ENCODE measurements around the gene RPS18.

RPS18 gene

DNA sequence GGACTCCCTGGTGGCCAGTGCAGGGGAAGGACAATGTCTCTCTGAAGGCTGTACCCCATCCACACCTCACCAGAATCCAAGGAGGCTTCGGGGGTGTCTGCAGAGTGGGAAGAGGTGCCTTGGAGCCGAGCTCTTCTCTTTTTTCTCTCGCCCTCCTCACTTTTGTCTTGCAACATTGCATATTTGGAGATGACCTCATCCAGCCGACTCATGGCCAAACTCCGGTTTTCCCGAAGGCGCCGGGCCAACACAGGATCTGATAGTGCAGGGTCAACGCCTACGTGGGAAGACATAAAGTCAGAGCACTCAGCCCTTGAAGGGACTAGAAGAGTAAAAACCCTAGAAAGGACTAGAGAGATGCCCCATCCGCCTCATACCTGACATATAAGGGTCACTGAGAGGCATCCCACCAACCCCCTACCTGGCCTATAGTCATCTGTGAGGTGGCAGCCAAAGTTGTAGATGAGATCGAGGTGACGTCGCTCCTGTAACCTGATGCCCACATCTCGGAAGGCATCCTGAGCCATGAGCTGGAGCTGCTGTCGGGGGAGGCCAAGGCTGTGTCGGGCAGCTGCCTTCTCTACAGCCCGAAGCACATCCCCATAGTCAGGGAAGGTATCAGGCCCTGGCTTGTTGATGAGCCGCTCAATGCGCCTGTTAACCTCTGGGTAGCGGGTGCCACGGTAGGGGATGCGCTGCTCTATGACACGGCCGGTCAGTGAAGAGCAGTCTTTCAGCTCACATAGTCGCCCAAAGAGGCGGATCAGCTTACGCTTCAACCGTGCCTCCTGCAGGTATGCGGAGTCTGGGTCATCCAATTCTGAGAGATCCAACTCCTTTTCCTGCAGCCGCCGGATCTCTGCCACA is 48.7 kb downstream of the RPS18 start:
- no peaks in the 10 kb centered on the region for H3K9me2 ChIP-seq (replicated peaks; ENCODE audit: control insufficient read depth, low read length)
- peak overlapping the region; percentile 90 for H3K4me2 ChIP-seq (ENCODE audit: low read length)
- H3K27me3 ChIP-seq (ENCODE audit: control insufficient read depth, low read length): no peaks in the 10 kb centered on the region
- peaks cover 64% of the 10 kb centered on the region for H3K4me1 ChIP-seq (ENCODE audit: control insufficient read depth, low read length)
- peak overlapping the region; percentile 85 for H3K4me3 ChIP-seq (ENCODE audit: low read length)
- peaks cover 52% of the 10 kb centered on the region for H3K79me2 ChIP-seq (ENCODE audit: control insufficient read depth, low read length)
- H3K9me3 ChIP-seq (ENCODE audit: control insufficient read depth, insufficient read depth, low read length): no peaks in the 10 kb centered on the region
- peak overlapping the region; percentile 79; the same call in 1 of the 2 replicates for H3K27ac ChIP-seq (ENCODE audit: low read depth, low read length)
- peaks cover 36% of the 10 kb centered on the region for H3F3A ChIP-seq (ENCODE audit: control insufficient read depth, insufficient read depth)
- H4K20me1 ChIP-seq (ENCODE audit: control insufficient read depth, insufficient read depth, low read depth, low read length): 0 out of 2 replicates have a peak, but pooled peaks cover 7% of the 10 kb centered on the region
- TF ChIP-seq, protein P1, sequence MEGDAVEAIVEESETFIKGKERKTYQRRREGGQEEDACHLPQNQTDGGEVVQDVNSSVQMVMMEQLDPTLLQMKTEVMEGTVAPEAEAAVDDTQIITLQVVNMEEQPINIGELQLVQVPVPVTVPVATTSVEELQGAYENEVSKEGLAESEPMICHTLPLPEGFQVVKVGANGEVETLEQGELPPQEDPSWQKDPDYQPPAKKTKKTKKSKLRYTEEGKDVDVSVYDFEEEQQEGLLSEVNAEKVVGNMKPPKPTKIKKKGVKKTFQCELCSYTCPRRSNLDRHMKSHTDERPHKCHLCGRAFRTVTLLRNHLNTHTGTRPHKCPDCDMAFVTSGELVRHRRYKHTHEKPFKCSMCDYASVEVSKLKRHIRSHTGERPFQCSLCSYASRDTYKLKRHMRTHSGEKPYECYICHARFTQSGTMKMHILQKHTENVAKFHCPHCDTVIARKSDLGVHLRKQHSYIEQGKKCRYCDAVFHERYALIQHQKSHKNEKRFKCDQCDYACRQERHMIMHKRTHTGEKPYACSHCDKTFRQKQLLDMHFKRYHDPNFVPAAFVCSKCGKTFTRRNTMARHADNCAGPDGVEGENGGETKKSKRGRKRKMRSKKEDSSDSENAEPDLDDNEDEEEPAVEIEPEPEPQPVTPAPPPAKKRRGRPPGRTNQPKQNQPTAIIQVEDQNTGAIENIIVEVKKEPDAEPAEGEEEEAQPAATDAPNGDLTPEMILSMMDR (IDR thresholded peaks at IDR 0.05; ENCODE audit: low read depth, low read length, poor library complexity, severe bottlenecking): no peak
- no peak for TF ChIP-seq EZH2phosphoT487 (IDR thresholded peaks at IDR 0.05; ENCODE audit: borderline replicate concordance, low read length)
- H3K36me3 ChIP-seq (ENCODE audit: control insufficient read depth, low read length): peaks cover 61% of the 10 kb centered on the region

DNA sequence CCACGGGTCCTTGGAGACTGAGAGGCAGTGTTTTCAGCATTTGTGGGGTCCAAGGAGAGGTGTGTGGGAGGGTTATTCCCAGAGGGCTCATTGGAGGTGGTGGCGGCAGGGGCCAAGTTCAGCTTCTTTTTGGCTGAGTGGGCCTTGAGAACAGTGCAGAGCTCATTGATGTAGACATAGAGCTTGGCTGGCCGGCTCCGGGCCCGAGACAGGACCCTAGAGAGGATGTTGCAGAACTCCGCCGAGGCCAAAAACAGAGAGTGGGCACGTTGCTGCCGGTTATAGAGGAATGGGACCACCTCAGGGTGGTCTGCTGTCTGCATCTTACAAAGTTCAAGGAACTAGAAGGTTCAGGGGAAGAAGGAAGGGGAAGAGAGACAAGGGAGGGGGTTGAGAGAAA is 49.4 kb downstream of the RPS18 start:
- peaks cover 36% of the 10 kb centered on the region for H3F3A ChIP-seq (ENCODE audit: control insufficient read depth, insufficient read depth)
- H3K27me3 ChIP-seq (ENCODE audit: control insufficient read depth, low read length): no peaks in the 10 kb centered on the region
- peaks cover 70% of the 10 kb centered on the region for H3K4me1 ChIP-seq (ENCODE audit: control insufficient read depth, low read length)

GRCh38 chr6:33323623-33323948 is 51.7 kb downstream of the RPS18 start:
- Histone ChIP-seq H3K79me2 (ENCODE audit: control insufficient read depth, low read length) (peaks cover 46% of the 10 kb centered on the region), H4K20me1 (ENCODE audit: control insufficient read depth, insufficient read depth, low read depth, low read length) (0 out of 2 replicates have a peak, but pooled peaks cover 7% of the 10 kb centered on the region), H3K9me2 (replicated peaks; ENCODE audit: control insufficient read depth, low read length) (no peaks in the 10 kb centered on the region), H3K27ac (ENCODE audit: low read depth, low read length) (peak overlapping the region; percentile 93), H3K36me3 (ENCODE audit: control insufficient read depth, low read length) (peaks cover 47% of the 10 kb centered on the region), H3K4me2 (ENCODE audit: low read length) (peak overlapping the region; percentile 90), H3K4me3 (ENCODE audit: low read length) (peak overlapping the region; percentile 85), H3K9me3 (ENCODE audit: control insufficient read depth, insufficient read depth, low read length) (no peaks in the 10 kb centered on the region), H3K27me3 (ENCODE audit: control insufficient read depth, low read length) (no peaks in the 10 kb centered on the region), H3F3A (ENCODE audit: control insufficient read depth, insufficient read depth) (peaks cover 26% of the 10 kb centered on the region), H3K4me1 (ENCODE audit: control insufficient read depth, low read length) (peaks cover 60% of the 10 kb centered on the region)
- TF ChIP-seq EZH2phosphoT487 (IDR thresholded peaks at IDR 0.05; ENCODE audit: borderline replicate concordance, low read length): no peak
- TF ChIP-seq, protein P1 (IDR thresholded peaks at IDR 0.05; ENCODE audit: low read depth, low read length, poor library complexity, severe bottlenecking): no peak

More for the DNA sequence above, 49.4 kb downstream of the RPS18 start:
- 0 out of 2 replicates have a peak, but pooled peaks cover 7% of the 10 kb centered on the region for H4K20me1 ChIP-seq (ENCODE audit: control insufficient read depth, insufficient read depth, low read depth, low read length)
- H3K9me3 ChIP-seq (ENCODE audit: control insufficient read depth, insufficient read depth, low read length): no peaks in the 10 kb centered on the region
- TF ChIP-seq EZH2phosphoT487 (IDR thresholded peaks at IDR 0.05; ENCODE audit: borderline replicate concordance, low read length): no peak
- TF ChIP-seq, protein P1 (IDR thresholded peaks at IDR 0.05; ENCODE audit: low read depth, low read length, poor library complexity, severe bottlenecking): no peak
- H3K36me3 ChIP-seq (ENCODE audit: control insufficient read depth, low read length): peaks cover 55% of the 10 kb centered on the region
- no peaks in the 10 kb centered on the region for H3K9me2 ChIP-seq (replicated peaks; ENCODE audit: control insufficient read depth, low read length)
- peaks cover 52% of the 10 kb centered on the region for H3K79me2 ChIP-seq (ENCODE audit: control insufficient read depth, low read length)
- peak overlapping the region; percentile 93 for H3K27ac ChIP-seq (ENCODE audit: low read depth, low read length)
- peak overlapping the region; percentile 90 for H3K4me2 ChIP-seq (ENCODE audit: low read length)
- H3K4me3 ChIP-seq (ENCODE audit: low read length): peak overlapping the region; percentile 85

Data from DOHH2 (cell line).